ENCODE results near the gene PRMT3. TPM values are rescaled to one million over a fixed set of nuclear protein-coding genes. Genes with fewer than 3 reads are reported as not detected.

Gene PRMT3
- total and polyA plus RNA-seq, 2 donors (not counting 3 experiments of a cell fraction or from before 2014, with no cell fraction given), result 6.2 to 13.3 TPM

DNA sequence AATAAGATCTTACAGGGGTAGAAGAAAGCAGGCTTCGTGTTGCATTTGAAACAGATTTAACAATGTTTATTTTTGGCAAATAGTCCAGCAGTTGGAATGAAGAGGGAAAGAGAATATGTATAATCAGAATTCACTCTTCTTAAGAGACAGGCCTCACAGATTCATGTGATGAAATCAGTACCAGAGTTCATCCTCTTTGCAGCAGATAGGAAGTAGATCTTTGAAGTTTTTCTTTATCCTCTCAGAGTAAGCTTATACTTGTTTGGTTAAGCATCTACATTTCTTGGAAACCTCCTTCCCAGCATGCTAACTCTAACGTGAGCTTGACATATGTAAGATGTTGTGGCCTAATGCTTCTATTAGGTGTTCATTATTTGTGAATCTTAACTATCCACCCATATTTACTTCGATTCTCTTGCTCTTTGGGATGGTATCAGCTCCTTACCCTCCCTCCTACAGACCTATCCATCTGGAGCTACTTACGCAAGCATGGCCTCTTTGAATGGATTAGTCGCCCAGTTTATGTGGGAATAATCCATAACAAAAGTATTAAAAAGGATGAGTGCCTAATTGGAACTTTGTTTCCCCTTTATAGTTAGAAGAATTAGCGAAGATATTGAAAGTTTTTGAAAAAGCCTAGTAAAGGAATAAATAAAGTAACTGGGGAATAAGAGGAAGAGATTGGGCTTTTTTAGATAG is 80.1 kb downstream of the PRMT3 start:
- Histone ChIP-seq H3K27ac (ENCODE audit: insufficient read depth, low read depth, low read length) (no peak overlapping the region), H3K27me3 (ENCODE audit: control insufficient read depth in 2 of 2, insufficient read depth in 2 of 2, low read length in 2 of 2) (no peaks in the 10 kb centered on the region), H3K9me3 (replicated peaks; ENCODE audit: control insufficient read depth, insufficient read depth, low read length) (no peaks in the 10 kb centered on the region), H3K9me1 (replicated peaks; ENCODE audit: control insufficient read depth, extremely low read depth, insufficient read depth, low read length) (no peaks in the 10 kb centered on the region), H3K4me1 (ENCODE audit: control insufficient read depth, extremely low read depth, insufficient read depth, low read length) (no peaks in the 10 kb centered on the region), H4K20me1 (replicated peaks; ENCODE audit: control insufficient read depth, extremely low read depth, insufficient read depth, low read length) (no peaks in the 10 kb centered on the region), H3K4me3 (replicated peaks in 1 of 3; ENCODE audit: insufficient read depth in 1 of 3, low read depth in 1 of 3, low read length in 3 of 3) (no peak overlapping the region), H3K36me3 (ENCODE audit: control insufficient read depth in 2 of 2, extremely low read depth in 1 of 2, insufficient read depth in 2 of 2, low read length in 2 of 2) (no peaks in the 10 kb centered on the region), H3K4me2 (ENCODE audit: insufficient read depth, low read length) (no peak overlapping the region), H3K79me2 (ENCODE audit: control insufficient read depth, insufficient read depth, low read length) (no peaks in the 10 kb centered on the region), H2AFZ (ENCODE audit: low read depth, low read length) (no peak overlapping the region), H3K9ac (replicated peaks; ENCODE audit: extremely low read depth, insufficient read depth, low read length) (no peak overlapping the region)
- DNase-seq (ENCODE audit: low read depth, low spot score) (no peak), FAIRE-seq (no peak)
- CTCF ChIA-PET, result interaction anchor here (1.0 to 1.5 kb wide), 2 partner anchors 13 to 142 kb away, joined by 3 to 4 read pairs; no protein-coding TSS in a partner anchor
- intact Hi-C loops (cut with micrococcal nuclease), result no loop called here
- no TSS peak for BruUV-seq (replicated peaks)
- dilution Hi-C loops (cut with MboI; ENCODE audit: extremely low pct_ligation_motif_present, low sequenced_read_pairs), result no loop called here
- TF ChIP-seq FOS (IDR thresholded peaks at IDR 0.05; ENCODE audit: borderline replicate concordance, insufficient read depth, low read length), result no peak
- no peak for TF ChIP-seq MYC (IDR thresholded peaks at IDR 0.05; ENCODE audit: low read depth, low read length)
- TF ChIP-seq, protein P1, sequence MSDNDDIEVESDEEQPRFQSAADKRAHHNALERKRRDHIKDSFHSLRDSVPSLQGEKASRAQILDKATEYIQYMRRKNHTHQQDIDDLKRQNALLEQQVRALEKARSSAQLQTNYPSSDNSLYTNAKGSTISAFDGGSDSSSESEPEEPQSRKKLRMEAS (IDR thresholded peaks at IDR 0.05; ENCODE audit: insufficient read depth, insufficient read length), result no peak
- no peak for TF ChIP-seq JUN (IDR thresholded peaks at IDR 0.05; ENCODE audit: borderline replicate concordance, insufficient read depth, insufficient read length, low read depth)
- TF ChIP-seq GATA2 (IDR thresholded peaks at IDR 0.05; ENCODE audit: insufficient read depth, insufficient read length, low read depth, low read length), result no peak
- TF ChIP-seq, protein P2, sequence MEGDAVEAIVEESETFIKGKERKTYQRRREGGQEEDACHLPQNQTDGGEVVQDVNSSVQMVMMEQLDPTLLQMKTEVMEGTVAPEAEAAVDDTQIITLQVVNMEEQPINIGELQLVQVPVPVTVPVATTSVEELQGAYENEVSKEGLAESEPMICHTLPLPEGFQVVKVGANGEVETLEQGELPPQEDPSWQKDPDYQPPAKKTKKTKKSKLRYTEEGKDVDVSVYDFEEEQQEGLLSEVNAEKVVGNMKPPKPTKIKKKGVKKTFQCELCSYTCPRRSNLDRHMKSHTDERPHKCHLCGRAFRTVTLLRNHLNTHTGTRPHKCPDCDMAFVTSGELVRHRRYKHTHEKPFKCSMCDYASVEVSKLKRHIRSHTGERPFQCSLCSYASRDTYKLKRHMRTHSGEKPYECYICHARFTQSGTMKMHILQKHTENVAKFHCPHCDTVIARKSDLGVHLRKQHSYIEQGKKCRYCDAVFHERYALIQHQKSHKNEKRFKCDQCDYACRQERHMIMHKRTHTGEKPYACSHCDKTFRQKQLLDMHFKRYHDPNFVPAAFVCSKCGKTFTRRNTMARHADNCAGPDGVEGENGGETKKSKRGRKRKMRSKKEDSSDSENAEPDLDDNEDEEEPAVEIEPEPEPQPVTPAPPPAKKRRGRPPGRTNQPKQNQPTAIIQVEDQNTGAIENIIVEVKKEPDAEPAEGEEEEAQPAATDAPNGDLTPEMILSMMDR (IDR thresholded peaks at IDR 0.05; ENCODE audit: extremely low read depth in 1 of 2, insufficient read depth in 1 of 2, low read depth in 1 of 2, low read length in 2 of 2), result no peak
- TF ChIP-seq POLR2A (IDR thresholded peaks at IDR 0.05; ENCODE audit: low read depth, low read length), result no peak
- TF ChIP-seq POLR2AphosphoS5 (IDR thresholded peaks at IDR 0.05; ENCODE audit: insufficient read depth, low read depth, low read length), result no peak
- no peak for TF ChIP-seq EZH2 (IDR thresholded peaks at IDR 0.05; ENCODE audit: borderline replicate concordance, low read depth, low read length, severe bottlenecking)
- POLR2A ChIA-PET, result no interaction called here
